ENCODE results near the gene B3GNT2. TPM values are rescaled to one million over a fixed set of nuclear protein-coding genes. Genes with fewer than 3 reads are reported as not detected.

B3GNT2 gene
- total and polyA plus RNA-seq, 9 of the 15 experiments (the other 6 are each of a cell fraction or from before 2014, with no cell fraction given): 6.0 to 38.9 (median 25.0) TPM

DNA sequence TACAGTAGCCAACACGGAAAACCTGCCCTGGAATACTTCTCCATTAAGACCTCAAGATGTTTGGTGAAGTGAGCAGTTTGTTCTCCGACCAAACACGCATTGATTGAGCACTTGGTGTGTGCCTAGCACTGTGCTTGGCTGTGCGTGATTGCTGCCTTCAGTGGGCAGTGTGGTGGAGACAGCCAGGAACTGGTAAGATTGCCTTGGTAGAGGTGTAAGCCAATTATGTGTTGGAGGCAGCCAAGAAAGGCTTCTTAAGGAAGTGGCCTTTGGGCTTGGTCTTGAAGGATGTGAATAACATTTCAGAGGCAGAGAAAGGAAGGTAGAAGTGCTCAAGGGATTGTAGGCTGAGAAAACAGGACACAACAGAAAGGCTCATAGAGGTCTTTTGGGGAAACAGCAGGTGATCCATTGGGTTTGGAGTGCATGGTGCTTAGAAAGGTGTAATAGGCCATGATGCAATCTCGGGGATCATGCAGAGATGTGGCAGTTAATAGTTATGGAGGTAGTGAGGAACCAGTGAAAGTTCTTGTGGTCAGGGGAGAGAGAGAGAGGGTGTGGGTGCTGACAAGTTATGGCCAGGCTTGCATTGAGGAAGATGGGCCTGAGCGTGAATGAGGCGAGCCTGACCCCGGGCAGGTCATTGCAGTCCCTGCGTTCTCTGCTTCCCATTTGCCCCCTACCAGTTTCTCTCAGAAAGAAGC, 6.3 kb downstream of the B3GNT2 start (continued):
- TF ChIP-seq, protein P1, sequence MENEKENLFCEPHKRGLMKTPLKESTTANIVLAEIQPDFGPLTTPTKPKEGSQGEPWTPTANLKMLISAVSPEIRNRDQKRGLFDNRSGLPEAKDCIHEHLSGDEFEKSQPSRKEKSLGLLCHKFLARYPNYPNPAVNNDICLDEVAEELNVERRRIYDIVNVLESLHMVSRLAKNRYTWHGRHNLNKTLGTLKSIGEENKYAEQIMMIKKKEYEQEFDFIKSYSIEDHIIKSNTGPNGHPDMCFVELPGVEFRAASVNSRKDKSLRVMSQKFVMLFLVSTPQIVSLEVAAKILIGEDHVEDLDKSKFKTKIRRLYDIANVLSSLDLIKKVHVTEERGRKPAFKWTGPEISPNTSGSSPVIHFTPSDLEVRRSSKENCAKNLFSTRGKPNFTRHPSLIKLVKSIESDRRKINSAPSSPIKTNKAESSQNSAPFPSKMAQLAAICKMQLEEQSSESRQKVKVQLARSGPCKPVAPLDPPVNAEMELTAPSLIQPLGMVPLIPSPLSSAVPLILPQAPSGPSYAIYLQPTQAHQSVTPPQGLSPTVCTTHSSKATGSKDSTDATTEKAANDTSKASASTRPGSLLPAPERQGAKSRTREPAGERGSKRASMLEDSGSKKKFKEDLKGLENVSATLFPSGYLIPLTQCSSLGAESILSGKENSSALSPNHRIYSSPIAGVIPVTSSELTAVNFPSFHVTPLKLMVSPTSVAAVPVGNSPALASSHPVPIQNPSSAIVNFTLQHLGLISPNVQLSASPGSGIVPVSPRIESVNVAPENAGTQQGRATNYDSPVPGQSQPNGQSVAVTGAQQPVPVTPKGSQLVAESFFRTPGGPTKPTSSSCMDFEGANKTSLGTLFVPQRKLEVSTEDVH (IDR thresholded peaks at IDR 0.05; ENCODE audit: low read depth, partially characterized antibody): no peak
- TF ChIP-seq PHF8 (IDR thresholded peaks at IDR 0.05; ENCODE audit: borderline replicate concordance, low read length) (no peak), NONO (IDR thresholded peaks at IDR 0.05; ENCODE audit: low read depth in 2 of 2, low read length in 1 of 2) (no peak), ZNF695 (CRISPR knock-in tag; IDR thresholded peaks at IDR 0.05) (no peak), SRSF1 (IDR thresholded peaks at IDR 0.05; ENCODE audit: low read depth, low read length) (no peak), CBX5 (IDR thresholded peaks at IDR 0.05; ENCODE audit: borderline replicate concordance, low read depth) (no peak), PTBP1 (IDR thresholded peaks at IDR 0.05; ENCODE audit: low read depth, low read length) (no peak), ZNF212 (CRISPR knock-in tag; IDR thresholded peaks at IDR 0.05) (no peak), SMARCB1 (IDR thresholded peaks at IDR 0.05; ENCODE audit: insufficient read length, low read depth) (no peak)
- TF ChIP-seq, protein P2, sequence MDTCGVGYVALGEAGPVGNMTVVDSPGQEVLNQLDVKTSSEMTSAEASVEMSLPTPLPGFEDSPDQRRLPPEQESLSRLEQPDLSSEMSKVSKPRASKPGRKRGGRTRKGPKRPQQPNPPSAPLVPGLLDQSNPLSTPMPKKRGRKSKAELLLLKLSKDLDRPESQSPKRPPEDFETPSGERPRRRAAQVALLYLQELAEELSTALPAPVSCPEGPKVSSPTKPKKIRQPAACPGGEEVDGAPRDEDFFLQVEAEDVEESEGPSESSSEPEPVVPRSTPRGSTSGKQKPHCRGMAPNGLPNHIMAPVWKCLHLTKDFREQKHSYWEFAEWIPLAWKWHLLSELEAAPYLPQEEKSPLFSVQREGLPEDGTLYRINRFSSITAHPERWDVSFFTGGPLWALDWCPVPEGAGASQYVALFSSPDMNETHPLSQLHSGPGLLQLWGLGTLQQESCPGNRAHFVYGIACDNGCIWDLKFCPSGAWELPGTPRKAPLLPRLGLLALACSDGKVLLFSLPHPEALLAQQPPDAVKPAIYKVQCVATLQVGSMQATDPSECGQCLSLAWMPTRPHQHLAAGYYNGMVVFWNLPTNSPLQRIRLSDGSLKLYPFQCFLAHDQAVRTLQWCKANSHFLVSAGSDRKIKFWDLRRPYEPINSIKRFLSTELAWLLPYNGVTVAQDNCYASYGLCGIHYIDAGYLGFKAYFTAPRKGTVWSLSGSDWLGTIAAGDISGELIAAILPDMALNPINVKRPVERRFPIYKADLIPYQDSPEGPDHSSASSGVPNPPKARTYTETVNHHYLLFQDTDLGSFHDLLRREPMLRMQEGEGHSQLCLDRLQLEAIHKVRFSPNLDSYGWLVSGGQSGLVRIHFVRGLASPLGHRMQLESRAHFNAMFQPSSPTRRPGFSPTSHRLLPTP (IDR thresholded peaks at IDR 0.05; ENCODE audit: borderline replicate concordance, extremely low read depth, insufficient read length): no peak
- TF ChIP-seq, protein P3, sequence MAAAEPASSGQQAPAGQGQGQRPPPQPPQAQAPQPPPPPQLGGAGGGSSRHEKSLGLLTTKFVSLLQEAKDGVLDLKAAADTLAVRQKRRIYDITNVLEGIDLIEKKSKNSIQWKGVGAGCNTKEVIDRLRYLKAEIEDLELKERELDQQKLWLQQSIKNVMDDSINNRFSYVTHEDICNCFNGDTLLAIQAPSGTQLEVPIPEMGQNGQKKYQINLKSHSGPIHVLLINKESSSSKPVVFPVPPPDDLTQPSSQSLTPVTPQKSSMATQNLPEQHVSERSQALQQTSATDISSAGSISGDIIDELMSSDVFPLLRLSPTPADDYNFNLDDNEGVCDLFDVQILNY (CRISPR knock-in tag; IDR thresholded peaks at IDR 0.05): no peak
- TF ChIP-seq, protein P4, sequence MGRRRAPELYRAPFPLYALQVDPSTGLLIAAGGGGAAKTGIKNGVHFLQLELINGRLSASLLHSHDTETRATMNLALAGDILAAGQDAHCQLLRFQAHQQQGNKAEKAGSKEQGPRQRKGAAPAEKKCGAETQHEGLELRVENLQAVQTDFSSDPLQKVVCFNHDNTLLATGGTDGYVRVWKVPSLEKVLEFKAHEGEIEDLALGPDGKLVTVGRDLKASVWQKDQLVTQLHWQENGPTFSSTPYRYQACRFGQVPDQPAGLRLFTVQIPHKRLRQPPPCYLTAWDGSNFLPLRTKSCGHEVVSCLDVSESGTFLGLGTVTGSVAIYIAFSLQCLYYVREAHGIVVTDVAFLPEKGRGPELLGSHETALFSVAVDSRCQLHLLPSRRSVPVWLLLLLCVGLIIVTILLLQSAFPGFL (CRISPR knock-in tag; IDR thresholded peaks at IDR 0.05): no peak
- TF ChIP-seq, protein P5, sequence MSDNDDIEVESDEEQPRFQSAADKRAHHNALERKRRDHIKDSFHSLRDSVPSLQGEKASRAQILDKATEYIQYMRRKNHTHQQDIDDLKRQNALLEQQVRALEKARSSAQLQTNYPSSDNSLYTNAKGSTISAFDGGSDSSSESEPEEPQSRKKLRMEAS (CRISPR knock-in tag; IDR thresholded peaks at IDR 0.05): no peak
- TF ChIP-seq, protein P6, sequence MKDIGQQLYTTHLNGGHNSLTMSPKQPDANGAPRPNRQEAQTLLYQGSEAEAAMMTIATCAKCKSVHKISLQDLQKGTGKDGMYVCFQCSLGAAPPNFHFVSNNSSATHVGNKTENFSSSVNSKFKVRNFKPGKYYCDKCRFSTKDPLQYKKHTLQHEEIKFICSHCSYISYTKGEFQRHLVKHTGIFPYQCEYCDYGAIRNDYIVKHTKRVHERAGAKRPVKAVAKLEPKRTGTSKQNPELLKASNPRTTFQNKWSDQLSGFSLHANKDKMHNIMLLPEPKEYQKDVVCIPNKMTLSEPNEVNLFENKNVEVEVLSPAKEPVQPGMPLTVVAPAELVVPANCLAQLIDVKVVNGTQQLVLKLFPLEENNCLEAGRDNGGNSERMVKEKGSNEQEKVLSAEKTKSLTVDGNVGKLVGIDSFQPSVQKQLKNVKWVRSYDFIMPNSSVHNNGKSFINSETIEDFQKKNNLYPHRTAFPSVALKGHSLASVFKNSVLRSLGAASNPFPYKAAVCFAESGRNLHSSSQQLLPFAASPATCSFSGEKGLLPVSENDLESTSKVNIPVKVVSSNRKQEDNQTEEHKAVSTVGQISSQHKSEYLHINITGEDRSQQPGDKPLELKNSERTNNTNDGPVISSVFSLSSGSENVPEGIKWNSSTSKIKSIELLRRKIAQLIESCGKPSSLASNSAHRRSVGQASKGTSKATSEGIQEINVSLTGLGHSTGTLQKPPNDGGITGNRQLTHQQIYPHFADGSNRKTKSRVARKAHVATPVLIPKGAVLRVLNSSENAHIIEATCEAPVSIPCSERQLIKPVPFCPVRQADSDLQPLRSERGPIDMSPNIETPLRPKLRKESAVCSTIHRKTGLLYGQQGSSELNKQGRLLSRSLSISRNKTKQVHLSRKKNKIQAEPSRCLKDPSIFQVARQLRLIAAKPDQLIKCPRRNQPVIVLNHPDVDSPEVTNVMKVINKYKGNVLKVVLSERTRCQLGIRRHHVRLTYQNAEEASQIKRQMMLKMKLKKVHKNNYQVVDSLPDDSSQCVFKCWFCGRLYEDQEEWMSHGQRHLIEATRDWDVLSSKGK (CRISPR knock-in tag; IDR thresholded peaks at IDR 0.05): no peak

Measured in K562 (cell line).